ENCODE data around the gene MAGEC1. TPM values are rescaled to one million over a fixed set of nuclear protein-coding genes. Genes with fewer than 3 reads are reported as not detected.
"Not testable (repeated sequence)": the region's sequence is repeated elsewhere in the genome, so short reads cannot be mapped to it uniquely, and the experiment has no call there.

MAGEC1 gene
- total RNA-seq: not detected in 2 replicates

DNA sequence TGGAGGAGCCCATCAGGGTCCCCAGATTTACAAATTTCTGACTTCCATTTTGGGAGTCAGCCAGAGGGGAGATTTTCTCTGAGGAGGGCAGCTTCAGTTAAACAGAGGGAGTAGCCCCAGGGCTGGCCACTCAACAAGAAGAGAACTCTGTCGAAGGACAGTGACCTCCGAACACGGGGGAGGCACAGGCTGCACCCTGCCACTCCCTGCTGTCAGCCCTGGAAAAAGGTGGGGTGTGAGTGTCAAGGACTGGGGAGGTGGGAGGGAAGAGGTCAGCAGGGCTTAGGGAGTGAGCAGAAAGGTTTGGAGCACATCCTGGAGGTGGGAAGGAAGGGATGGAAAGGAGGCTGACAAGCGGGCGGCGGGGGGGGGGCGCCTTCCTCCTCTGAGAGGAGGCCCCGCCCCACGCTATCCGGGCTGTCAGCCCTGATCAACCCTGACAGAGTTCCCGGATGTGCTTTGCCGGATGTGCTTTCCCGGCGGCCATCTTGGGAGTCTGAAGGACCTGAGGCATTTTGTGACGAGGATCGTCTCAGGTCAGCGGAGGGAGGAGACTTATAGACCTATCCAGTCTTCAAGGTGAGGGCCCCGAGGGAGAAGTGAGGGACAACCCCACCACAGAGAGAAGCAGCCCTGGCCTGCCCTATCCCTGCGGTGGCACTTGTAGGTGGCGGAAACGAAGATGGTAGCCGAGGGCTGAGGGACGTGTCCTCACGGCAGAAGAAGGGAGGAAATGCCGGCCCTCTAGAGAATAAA is at the start of gene MAGEC1:
TSS of gene MAGEC1 (plus strand) at position 495 of the 756 bp plus-strand sequence. CDS start 1,179 bp downstream, outside the sequence.
- intact Hi-C loops (cut with micrococcal nuclease): no loop called here
- H3K27ac Mint-ChIP-seq: no peak within 1 kb of the TSS
- DNase-seq (ENCODE audit: low spot score): no peak
- no peaks in the 10 kb centered on the region for H3K9me3 Mint-ChIP-seq
- no peak within 1 kb of the TSS for H3K4me3 Mint-ChIP-seq
- no peaks in the 10 kb centered on the region for H3K27me3 Mint-ChIP-seq (ENCODE audit: insufficient read depth)
- H3K4me1 Mint-ChIP-seq (ENCODE audit: low read depth): no peaks in the 10 kb centered on the region
- H3K36me3 Mint-ChIP-seq (ENCODE audit: low read depth): no peaks in the 10 kb centered on the region

GRCh38 chrX:141857479-141857878 is 46.2 kb upstream of the MAGEC1 start:
- intact Hi-C loops (cut with micrococcal nuclease): no loop called here
- H3K27me3 Mint-ChIP-seq (ENCODE audit: insufficient read depth): no peaks in the 10 kb centered on the region
- H3K4me3 Mint-ChIP-seq: no peak overlapping the region
- H3K36me3 Mint-ChIP-seq (ENCODE audit: low read depth): no peaks in the 10 kb centered on the region
- no peak for DNase-seq (ENCODE audit: low spot score)
- no peaks in the 10 kb centered on the region for H3K4me1 Mint-ChIP-seq (ENCODE audit: low read depth)
- no peaks in the 10 kb centered on the region for H3K9me3 Mint-ChIP-seq
- no peak overlapping the region for H3K27ac Mint-ChIP-seq

DNA sequence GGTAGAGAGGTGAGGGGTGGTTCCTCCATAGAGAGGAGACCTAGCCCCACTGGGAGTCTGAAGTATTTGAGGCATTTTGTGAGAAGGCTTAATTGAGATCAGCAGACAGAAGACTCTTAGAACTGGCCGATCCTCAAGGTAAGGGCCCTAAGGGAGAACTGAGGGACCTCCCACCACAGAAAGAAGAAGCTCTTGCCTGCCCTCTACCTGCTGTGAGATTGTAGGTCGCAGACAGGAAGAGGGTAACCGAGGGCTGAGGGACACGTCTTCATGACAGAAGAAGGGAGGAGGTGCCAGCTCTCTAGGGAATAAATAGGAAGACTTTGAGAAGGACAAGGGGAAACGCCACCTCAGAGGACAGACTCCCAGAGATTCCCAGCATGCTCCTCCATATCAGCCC is 24.1 kb upstream of the MAGEC1 start:
- H3K4me3 Mint-ChIP-seq: no peak overlapping the region
- H3K9me3 Mint-ChIP-seq: no peaks in the 10 kb centered on the region
- no peaks in the 10 kb centered on the region for H3K4me1 Mint-ChIP-seq (ENCODE audit: low read depth)
- intact Hi-C loops (cut with micrococcal nuclease): no loop called here
- DNase-seq (ENCODE audit: low spot score): no peak
- no peak overlapping the region for H3K27ac Mint-ChIP-seq
- no peaks in the 10 kb centered on the region for H3K27me3 Mint-ChIP-seq (ENCODE audit: insufficient read depth)
- no peaks in the 10 kb centered on the region for H3K36me3 Mint-ChIP-seq (ENCODE audit: low read depth)

- DNase-seq (ENCODE audit: low spot score); H3K4me3 Mint-ChIP-seq; H3K27me3 Mint-ChIP-seq (ENCODE audit: insufficient read depth); H3K36me3 Mint-ChIP-seq (ENCODE audit: low read depth); intact Hi-C loops (cut with micrococcal nuclease); H3K4me1 Mint-ChIP-seq (ENCODE audit: low read depth); H3K9me3 Mint-ChIP-seq; H3K27ac Mint-ChIP-seq: not testable (repeated sequence)
Measured at GRCh38 chrX:141888811-141889210, 14.9 kb upstream of the MAGEC1 start.

DNA sequence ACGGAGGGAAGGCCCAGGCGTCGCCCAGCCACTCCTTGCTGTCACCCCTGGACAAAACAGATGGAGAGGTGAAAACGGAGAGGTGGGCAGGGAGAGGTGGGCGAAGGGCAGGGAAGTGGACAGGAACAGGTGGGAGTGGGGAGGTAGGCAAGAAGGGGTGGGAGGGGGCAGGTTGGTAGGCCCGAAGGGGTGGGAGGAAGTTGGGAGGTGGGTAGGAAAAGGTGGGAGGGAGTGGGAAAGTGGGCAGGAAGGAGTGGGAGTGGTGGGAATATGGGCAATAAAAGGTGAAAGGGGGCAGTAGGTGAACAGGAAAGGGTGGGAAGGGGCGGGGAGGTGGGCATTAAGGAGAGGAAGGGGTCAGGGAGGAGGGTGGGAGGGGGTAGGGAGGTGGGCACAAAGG is 9.0 kb upstream of the MAGEC1 start:
- Mint-ChIP-seq H3K4me1 (ENCODE audit: low read depth) (no peaks in the 10 kb centered on the region), H3K4me3 (no peak overlapping the region), H3K27ac (no peak overlapping the region), H3K27me3 (ENCODE audit: insufficient read depth) (no peaks in the 10 kb centered on the region), H3K36me3 (ENCODE audit: low read depth) (no peaks in the 10 kb centered on the region), H3K9me3 (no peaks in the 10 kb centered on the region)
- intact Hi-C loops (cut with micrococcal nuclease): no loop called here
- DNase-seq (ENCODE audit: low spot score): no peak

DNA sequence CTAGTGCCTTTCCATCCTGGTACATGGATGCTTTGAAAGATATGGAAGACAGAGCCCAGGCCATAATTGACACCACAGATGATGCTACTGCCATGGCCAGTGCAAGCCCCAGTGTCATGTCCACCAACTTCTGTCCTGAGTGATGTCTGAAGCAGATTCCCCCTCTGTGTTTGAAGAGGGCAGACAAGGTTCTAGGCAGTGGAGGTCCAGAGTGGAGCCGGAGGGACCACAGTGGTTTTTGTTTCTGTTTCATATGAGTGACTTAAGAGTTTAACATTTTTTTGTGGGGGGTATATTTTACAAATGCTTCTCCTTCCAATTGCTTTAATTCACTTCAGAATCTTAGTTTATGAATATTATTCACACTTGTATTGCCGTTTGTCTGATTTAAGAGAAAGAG is 6.0 kb upstream of the MAGEC1 start:
- Mint-ChIP-seq H3K27me3 (ENCODE audit: insufficient read depth) (no peaks in the 10 kb centered on the region), H3K36me3 (ENCODE audit: low read depth) (no peaks in the 10 kb centered on the region), H3K4me3 (no peak overlapping the region), H3K9me3 (no peaks in the 10 kb centered on the region), H3K27ac (no peak overlapping the region), H3K4me1 (ENCODE audit: low read depth) (no peaks in the 10 kb centered on the region)
- intact Hi-C loops (cut with micrococcal nuclease): no loop called here
- no peak for DNase-seq (ENCODE audit: low spot score)

- Mint-ChIP-seq H3K27ac (no peak overlapping the region), H3K4me1 (ENCODE audit: low read depth) (no peaks in the 10 kb centered on the region), H3K9me3 (no peaks in the 10 kb centered on the region), H3K4me3 (no peak overlapping the region), H3K36me3 (ENCODE audit: low read depth) (no peaks in the 10 kb centered on the region), H3K27me3 (ENCODE audit: insufficient read depth) (no peaks in the 10 kb centered on the region)
- no peak for DNase-seq (ENCODE audit: low spot score)
- intact Hi-C loops (cut with micrococcal nuclease): no loop called here
Measured at GRCh38 chrX:141902366-141902765, 1.3 kb upstream of the MAGEC1 start.

DNA sequence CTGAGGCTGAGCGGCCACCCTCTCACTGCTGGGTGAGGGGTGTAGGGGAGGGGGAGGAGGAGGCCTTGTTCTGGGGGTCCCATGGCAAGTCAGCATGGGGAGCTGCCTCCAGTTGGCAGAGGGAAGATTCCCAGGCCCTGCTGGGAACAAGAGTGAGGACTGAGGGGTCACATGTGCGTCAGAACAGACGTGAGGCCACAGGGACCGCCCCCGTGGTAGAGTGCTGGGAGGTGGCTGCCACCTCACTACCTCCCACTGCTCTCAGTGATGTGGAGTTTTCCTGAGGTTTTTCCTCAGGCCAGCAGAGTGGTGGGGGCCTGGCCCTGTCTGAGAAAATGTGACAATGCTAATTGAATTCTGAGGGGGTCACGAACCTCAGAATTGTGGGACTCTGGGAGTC is 568 bp downstream of the MAGEC1 start:
- H3K4me1 Mint-ChIP-seq (ENCODE audit: low read depth): no peaks in the 10 kb centered on the region
- DNase-seq (ENCODE audit: low spot score): no peak
- no peaks in the 10 kb centered on the region for H3K27me3 Mint-ChIP-seq (ENCODE audit: insufficient read depth)
- intact Hi-C loops (cut with micrococcal nuclease): no loop called here
- H3K27ac Mint-ChIP-seq: no peak overlapping the region
- H3K9me3 Mint-ChIP-seq: no peaks in the 10 kb centered on the region
- H3K36me3 Mint-ChIP-seq (ENCODE audit: low read depth): no peaks in the 10 kb centered on the region
- no peak overlapping the region for H3K4me3 Mint-ChIP-seq

GRCh38 chrX:141917801-141918200 is 14.1 kb downstream of the MAGEC1 start:
- no peaks in the 10 kb centered on the region for H3K36me3 Mint-ChIP-seq (ENCODE audit: low read depth)
- intact Hi-C loops (cut with micrococcal nuclease): no loop called here
- H3K27me3 Mint-ChIP-seq (ENCODE audit: insufficient read depth): no peaks in the 10 kb centered on the region
- H3K4me1 Mint-ChIP-seq (ENCODE audit: low read depth): no peaks in the 10 kb centered on the region
- no peaks in the 10 kb centered on the region for H3K9me3 Mint-ChIP-seq
- H3K4me3 Mint-ChIP-seq: no peak overlapping the region
- H3K27ac Mint-ChIP-seq: no peak overlapping the region
- DNase-seq (ENCODE audit: low spot score): no peak

DNA sequence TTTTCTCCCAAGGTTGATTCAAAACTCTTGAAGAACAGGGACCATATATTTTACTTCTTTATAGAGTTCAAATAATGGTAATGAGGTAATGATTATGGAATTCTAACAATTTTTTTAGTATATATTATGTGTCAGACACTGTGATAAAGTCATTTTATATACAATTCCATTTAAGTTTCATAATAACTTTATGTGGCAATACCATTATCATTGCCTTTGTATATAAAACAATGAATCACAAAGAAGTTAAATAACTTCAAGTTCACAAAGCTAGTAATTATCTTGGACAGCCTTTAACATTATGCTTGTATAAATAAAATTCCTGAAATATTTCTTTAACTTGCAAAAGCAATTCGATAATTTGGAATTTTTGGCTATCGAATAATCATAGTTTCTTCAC is 20.6 kb downstream of the MAGEC1 start:
- no peaks in the 10 kb centered on the region for H3K9me3 Mint-ChIP-seq

GRCh38 chrX:141928432-141928831 is 24.7 kb downstream of the MAGEC1 start:
- H3K27me3 Mint-ChIP-seq (ENCODE audit: insufficient read depth): no peaks in the 10 kb centered on the region
- no peak for DNase-seq (ENCODE audit: low spot score)
- H3K4me3 Mint-ChIP-seq: no peak overlapping the region
- no peak overlapping the region for H3K27ac Mint-ChIP-seq
- H3K9me3 Mint-ChIP-seq: no peaks in the 10 kb centered on the region
- intact Hi-C loops (cut with micrococcal nuclease): no loop called here
- no peaks in the 10 kb centered on the region for H3K36me3 Mint-ChIP-seq (ENCODE audit: low read depth)
- H3K4me1 Mint-ChIP-seq (ENCODE audit: low read depth): no peaks in the 10 kb centered on the region

More for the DNA sequence above, 20.6 kb downstream of the MAGEC1 start:
- Mint-ChIP-seq H3K4me3 (no peak overlapping the region), H3K36me3 (ENCODE audit: low read depth) (no peaks in the 10 kb centered on the region), H3K27ac (no peak overlapping the region), H3K27me3 (ENCODE audit: insufficient read depth) (no peaks in the 10 kb centered on the region), H3K4me1 (ENCODE audit: low read depth) (no peaks in the 10 kb centered on the region)
- no peak for DNase-seq (ENCODE audit: low spot score)
- intact Hi-C loops (cut with micrococcal nuclease): no loop called here

DNA sequence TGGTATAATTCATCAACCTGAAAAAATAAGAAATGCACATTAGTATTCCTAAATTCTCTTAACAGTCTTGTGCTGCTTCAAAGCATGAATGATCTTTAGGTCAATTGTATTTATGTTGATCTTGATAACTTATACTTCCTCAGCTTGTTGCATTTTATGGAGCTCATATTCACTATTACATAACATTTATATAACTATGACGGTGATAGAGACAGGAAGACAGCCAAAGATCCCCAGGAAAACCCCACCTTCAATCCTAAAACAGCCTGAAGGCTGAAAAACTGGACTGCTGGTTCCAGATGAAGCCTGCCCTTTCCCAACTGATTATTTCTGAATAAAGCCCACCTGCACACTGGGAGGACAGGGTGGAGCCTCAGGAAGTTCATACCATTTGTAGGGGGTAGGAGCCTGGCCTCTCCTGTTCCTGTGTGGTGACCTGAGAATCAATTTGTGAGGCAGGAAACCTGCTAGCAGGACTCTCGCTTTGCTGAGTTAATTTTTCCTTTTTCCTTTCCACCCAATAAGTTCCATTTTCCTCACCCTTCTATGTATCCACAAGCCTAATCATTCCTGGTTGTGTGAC is 30.5 kb downstream of the MAGEC1 start:
- Mint-ChIP-seq H3K4me1 (ENCODE audit: low read depth) (no peaks in the 10 kb centered on the region), H3K9me3 (no peaks in the 10 kb centered on the region), H3K4me3 (no peak overlapping the region), H3K27me3 (ENCODE audit: insufficient read depth) (no peaks in the 10 kb centered on the region), H3K27ac (no peak overlapping the region), H3K36me3 (ENCODE audit: low read depth) (no peaks in the 10 kb centered on the region)
- intact Hi-C loops (cut with micrococcal nuclease): no loop called here
- DNase-seq (ENCODE audit: low spot score): no peak

GRCh38 chrX:141935645-141936044 is 32.0 kb downstream of the MAGEC1 start:
- no peaks in the 10 kb centered on the region for H3K4me1 Mint-ChIP-seq (ENCODE audit: low read depth)
- no peak overlapping the region for H3K4me3 Mint-ChIP-seq
- no peaks in the 10 kb centered on the region for H3K9me3 Mint-ChIP-seq
- DNase-seq (ENCODE audit: low spot score): no peak
- no peaks in the 10 kb centered on the region for H3K27me3 Mint-ChIP-seq (ENCODE audit: insufficient read depth)
- intact Hi-C loops (cut with micrococcal nuclease): no loop called here
- no peak overlapping the region for H3K27ac Mint-ChIP-seq
- H3K36me3 Mint-ChIP-seq (ENCODE audit: low read depth): no peaks in the 10 kb centered on the region

DNA sequence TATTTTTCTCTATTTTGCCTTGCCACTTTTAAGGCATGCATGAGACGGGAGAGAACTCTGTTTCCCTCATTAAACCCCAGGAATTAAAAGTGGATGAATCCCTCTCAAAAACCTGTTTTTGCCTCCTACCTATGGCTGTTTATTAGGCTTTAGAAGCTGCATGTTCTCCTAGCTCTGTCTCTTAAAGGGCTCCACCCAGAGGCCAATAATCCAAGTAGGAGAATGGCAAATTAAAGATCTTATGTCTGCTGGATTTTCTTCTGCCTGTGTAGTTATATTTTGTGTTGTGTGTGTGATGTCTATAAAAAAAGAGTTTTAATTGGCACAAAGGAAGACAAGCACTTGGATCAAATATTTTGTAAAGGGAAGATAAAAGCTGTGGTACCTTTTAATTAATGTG is 32.4 kb downstream of the MAGEC1 start:
- Mint-ChIP-seq H3K4me3 (no peak overlapping the region), H3K9me3 (no peaks in the 10 kb centered on the region), H3K36me3 (ENCODE audit: low read depth) (no peaks in the 10 kb centered on the region), H3K27me3 (ENCODE audit: insufficient read depth) (no peaks in the 10 kb centered on the region), H3K27ac (no peak overlapping the region), H3K4me1 (ENCODE audit: low read depth) (no peaks in the 10 kb centered on the region)
- no peak for DNase-seq (ENCODE audit: low spot score)
- intact Hi-C loops (cut with micrococcal nuclease): no loop called here

Measured in activated T-helper 1 cell treated with anti-CD3 and anti-CD28 coated beads, Interleukin-12 subunit alpha, Interleukin-12 subunit beta, Interleukin-2, Interleukin-4 antibody, amounts not matched to agents 30 ng/mL and 10 ng/mL and 1 ng/mL, durations not matched to agents 14 hours and 24 hours and 36 hours (primary cell).